ENCODE measurements around the gene LDAF1. TPM values are rescaled to one million over a fixed set of nuclear protein-coding genes. Genes with fewer than 3 reads are reported as not detected.
"Not testable (repeated sequence)": the region's sequence is repeated elsewhere in the genome, so short reads cannot be mapped to it uniquely, and the experiment has no call there.

The LDAF1 gene
- 10 to 100 TPM; 35.1 to 58.9 TPM for total RNA-seq
- long read RNA-seq, transcript TMEM159-202 (5 exons, 1,812 nt) = minor isoform, 7 of 22 reads
- long read RNA-seq, transcript TMEM159-201 (5 exons, 2,014 nt) = major isoform, 9 of 22 reads
- long read RNA-seq, partial matches to known transcripts = 2 of 22 reads
- long read RNA-seq, other reads (novel, unspliced or antisense) = 2 of 22 reads

- ATAC-seq (peak; percentile 94), DNase-seq (peak; percentile 87 to 92)
- intact Hi-C loops (cut with DNase I, micrococcal nuclease) = loop anchor here in 1 of 2 donors (10.0 kb wide), 1 partner anchor 146 kb away; no protein-coding TSS in a partner anchor
Measured at GRCh38 chr16:21158208-21159110, at the start of gene LDAF1. LDAF1 (plus strand) TSS chr16:21158674; CDS start chr16:21161183, 2,509 bp downstream.

GRCh38 chr16:21115551-21115950 lies 42.9 kb upstream of the LDAF1 start:
- DNase-seq; ATAC-seq; intact Hi-C loops (cut with DNase I, micrococcal nuclease): not testable (repeated sequence)

- intact Hi-C loops (cut with DNase I, micrococcal nuclease) = no loop called here
- no peak for DNase-seq
- no peak for ATAC-seq
Measured at GRCh38 chr16:21116148-21116693, 42.3 kb upstream of the LDAF1 start.

GRCh38 chr16:21117567-21117966 lies 40.9 kb upstream of the LDAF1 start:
- no peak for ATAC-seq
- intact Hi-C loops (cut with DNase I, micrococcal nuclease) = no loop called here
- DNase-seq = no peak

GRCh38 chr16:21120976-21121520 lies 37.4 kb upstream of the LDAF1 start:
- intact Hi-C loops (cut with DNase I, micrococcal nuclease) = no loop called here
- no peak for DNase-seq
- peak; percentile 50 for ATAC-seq

- DNase-seq (no peak), ATAC-seq (no peak)
- intact Hi-C loops (cut with DNase I, micrococcal nuclease) = no loop called here
Measured at GRCh38 chr16:21125191-21125590, 33.3 kb upstream of the LDAF1 start.

- DNase-seq (no peak), ATAC-seq (no peak)
- intact Hi-C loops (cut with DNase I, micrococcal nuclease) = no loop called here
Measured at GRCh38 chr16:21126518-21126917, 32.0 kb upstream of the LDAF1 start.

- intact Hi-C loops (cut with DNase I, micrococcal nuclease) = no loop called here
Measured at GRCh38 chr16:21128991-21129390, 29.5 kb upstream of the LDAF1 start.

GRCh38 chr16:21130811-21131210 lies 27.7 kb upstream of the LDAF1 start:
- no peak for ATAC-seq
- DNase-seq = no peak
- intact Hi-C loops (cut with DNase I, micrococcal nuclease) = no loop called here

More at GRCh38 chr16:21128991-21129390, 29.5 kb upstream of the LDAF1 start:
- no peak for DNase-seq
- ATAC-seq = no peak

GRCh38 chr16:21134053-21134452 lies 24.4 kb upstream of the LDAF1 start:
- ATAC-seq = no peak
- DNase-seq = no peak
- intact Hi-C loops (cut with DNase I, micrococcal nuclease) = no loop called here

GRCh38 chr16:21145738-21146137 lies 12.7 kb upstream of the LDAF1 start:
- intact Hi-C loops (cut with DNase I, micrococcal nuclease) = no loop called here
- DNase-seq (no peak), ATAC-seq (no peak)

GRCh38 chr16:21150375-21151001 lies 8.0 kb upstream of the LDAF1 start, which contains the start of gene DNAH3:
DNAH3 (minus strand) TSS chr16:21150846; CDS start chr16:21150319, 527 bp downstream.
- intact Hi-C loops (cut with DNase I, micrococcal nuclease) = loop anchor here in 1 of 2 donors (10.0 kb wide), 1 partner anchor 154 kb away; no protein-coding TSS in a partner anchor
- DNase-seq = peak in 1 of 2 donors; percentile 22
- ATAC-seq = peak; percentile 91

- intact Hi-C loops (cut with DNase I, micrococcal nuclease) = loop anchor here in 1 of 2 donors (10.0 kb wide), 1 partner anchor 152 kb away; no protein-coding TSS in a partner anchor
- ATAC-seq, DNase-seq: not testable (repeated sequence)
Measured at GRCh38 chr16:21152160-21153030, 6.1 kb upstream of the LDAF1 start.

- not testable (repeated sequence) for ATAC-seq, DNase-seq
- intact Hi-C loops (cut with DNase I, micrococcal nuclease) = loop anchor here in 1 of 2 donors (10.0 kb wide), 1 partner anchor 152 kb away; no protein-coding TSS in a partner anchor
Measured at GRCh38 chr16:21153124-21153729, 5.2 kb upstream of the LDAF1 start.

GRCh38 chr16:21156011-21156410 lies 2.5 kb upstream of the LDAF1 start:
- not testable (repeated sequence) for DNase-seq, ATAC-seq
- intact Hi-C loops (cut with DNase I, micrococcal nuclease) = loop anchor here in 1 of 2 donors (10.0 kb wide), 1 partner anchor 149 kb away; no protein-coding TSS in a partner anchor

GRCh38 chr16:21156767-21157467 lies 1.6 kb upstream of the LDAF1 start:
- intact Hi-C loops (cut with DNase I, micrococcal nuclease) = loop anchor here in 1 of 2 donors (10.0 kb wide), 1 partner anchor 148 kb away; no protein-coding TSS in a partner anchor
- ATAC-seq (peak; percentile 34), DNase-seq (peak in 1 of 2 donors; percentile 20)

All from left colon (tissue), 2 donors.